Muscle layer of duodenum (tissue), 2 donors: ENCODE results near the gene CHST4.

Experiments used
- H3K27ac ChIP-seq: one replicate; pipeline ENCODE4 v1.7.0; 2013; ENCODE audit warnings: mild to moderate bottlenecking, low read length
- H3K27me3 ChIP-seq: one replicate; pipeline ENCODE4 v1.7.0; 2013; ENCODE audit warnings: low read depth, mild to moderate bottlenecking, control low read depth, low read length
- H3K36me3 ChIP-seq, 2 donors: one replicate each; pipeline ENCODE4 v1.7.0; 2013; ENCODE audit warnings: low read length in 2 of 2, control low read depth in 1 of 2, mild to moderate bottlenecking in 1 of 2; ENCODE audit not compliant: insufficient read depth in 2 of 2, control insufficient read depth in 1 of 2
- H3K4me1 ChIP-seq, 2 donors: one replicate each; pipeline ENCODE4 v1.7.0; 2013; ENCODE audit warnings: low read length in 2 of 2, mild to moderate bottlenecking in 2 of 2, control low read depth in 1 of 2, moderate library complexity in 1 of 2; ENCODE audit not compliant: insufficient read depth in 2 of 2, control insufficient read depth in 1 of 2
- H3K4me3 ChIP-seq, 2 donors: one replicate each; pipeline ENCODE4 v1.7.0; 2013; ENCODE audit warnings: low read length in 2 of 2, low read depth in 1 of 2, mild to moderate bottlenecking in 1 of 2
- H3K9me3 ChIP-seq, 2 donors: one replicate each; pipeline ENCODE4 v1.7.0; 2013; ENCODE audit warnings: low read length in 2 of 2, control low read depth in 1 of 2, mild to moderate bottlenecking in 1 of 2; ENCODE audit not compliant: control insufficient read depth in 1 of 2
- donor health status: healthy.

Gene CHST4

DNA sequence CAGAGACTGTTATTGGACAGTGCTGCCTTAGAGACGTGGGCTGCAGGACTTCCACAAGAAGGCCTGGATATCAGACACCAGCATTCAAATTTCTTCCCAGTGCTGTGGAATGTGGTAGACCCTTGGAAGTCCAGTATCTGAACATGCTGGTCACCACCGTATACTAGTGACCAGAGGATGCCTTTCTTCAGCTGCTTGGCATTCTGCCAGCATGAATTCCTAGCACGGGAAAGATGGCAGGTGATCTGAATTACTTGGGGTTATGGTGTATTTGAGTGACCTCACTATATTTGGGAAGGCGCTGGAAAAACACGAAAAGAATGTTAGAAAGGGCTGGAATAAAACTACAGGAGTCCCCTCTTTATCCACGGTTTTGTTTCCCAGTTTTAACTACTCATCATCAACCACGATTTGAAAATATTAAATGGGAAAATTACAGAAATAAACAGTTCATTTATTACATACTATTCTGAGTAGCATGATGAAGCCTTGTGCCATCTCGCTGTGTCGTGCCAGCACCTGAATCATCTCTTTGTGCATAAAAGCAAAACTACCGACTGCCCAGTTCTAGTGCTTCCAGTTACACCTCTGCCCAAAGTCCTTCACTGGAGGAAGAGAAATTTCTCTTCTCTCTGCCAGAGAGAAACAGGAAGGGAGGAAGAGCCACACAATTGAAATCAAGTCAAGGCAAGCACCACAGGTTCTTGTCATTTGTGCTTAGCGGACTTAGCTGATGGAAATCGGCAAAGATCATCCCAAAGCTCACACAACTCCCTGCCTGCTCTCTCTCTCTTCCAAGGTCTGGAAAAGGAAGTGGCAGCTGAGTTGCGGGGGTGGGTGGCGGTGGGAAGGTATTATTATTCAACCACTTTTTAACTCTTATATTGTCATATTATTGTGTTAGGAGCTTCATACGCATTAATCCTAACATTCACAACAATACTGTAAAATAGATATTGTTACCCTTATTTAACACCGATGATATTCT is 1.4 kb upstream of the CHST4 start:
- H3K4me1 ChIP-seq, result peaks cover 0 to 3% of the 10 kb centered on the region in 2 donors
- H3K27me3 ChIP-seq, result no peaks in the 10 kb centered on the region
- H3K27ac ChIP-seq, result no peak overlapping the region
- no peaks in the 10 kb centered on the region for H3K9me3 ChIP-seq
- no peaks in the 10 kb centered on the region for H3K36me3 ChIP-seq
- H3K4me3 ChIP-seq, result no peak overlapping the region

- Histone ChIP-seq H3K27me3 (no peaks in the 10 kb centered on the region), H3K4me1 (peaks cover 0 to 3% of the 10 kb centered on the region in 2 donors), H3K9me3 (no peaks in the 10 kb centered on the region), H3K36me3 (no peaks in the 10 kb centered on the region), H3K27ac (no peak overlapping the region), H3K4me3 (no peak overlapping the region)
Measured at GRCh38 chr16:71528257-71528656, 2.0 kb downstream of the CHST4 start.

DNA sequence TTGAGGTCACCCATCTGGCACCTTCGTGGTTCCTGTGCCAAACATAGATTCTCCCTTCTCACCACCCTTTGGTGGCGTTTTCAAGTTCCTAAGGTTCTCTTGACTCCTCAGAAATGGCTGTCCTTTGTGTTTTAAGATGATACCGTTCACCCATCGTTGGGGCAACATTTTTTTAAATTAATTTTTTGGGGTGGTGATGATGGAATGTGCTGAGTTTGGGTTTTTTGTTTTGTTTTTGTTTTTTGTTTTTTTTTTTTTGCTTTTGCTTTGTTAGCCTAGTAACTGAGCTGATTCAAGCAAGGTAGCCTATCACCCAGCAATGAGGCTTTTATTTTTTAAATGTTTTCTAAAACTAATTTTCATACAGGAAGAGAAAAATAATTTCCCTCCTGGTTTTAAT is 2.6 kb downstream of the CHST4 start:
- H3K27me3 ChIP-seq, result no peaks in the 10 kb centered on the region
- no peaks in the 10 kb centered on the region for H3K9me3 ChIP-seq
- peaks cover 0 to 3% of the 10 kb centered on the region in 2 donors for H3K4me1 ChIP-seq
- no peaks in the 10 kb centered on the region for H3K36me3 ChIP-seq
- H3K4me3 ChIP-seq, result no peak overlapping the region
- H3K27ac ChIP-seq, result no peak overlapping the region

- Histone ChIP-seq H3K4me3 (no peak overlapping the region), H3K27ac (no peak overlapping the region), H3K4me1 (no peaks in the 10 kb centered on the region), H3K27me3 (no peaks in the 10 kb centered on the region), H3K9me3 (no peaks in the 10 kb centered on the region), H3K36me3 (no peaks in the 10 kb centered on the region)
Measured at GRCh38 chr16:71532366-71532765, 6.1 kb downstream of the CHST4 start.

GRCh38 chr16:71536752-71537499 is 10.7 kb downstream of the CHST4 start:
- Histone ChIP-seq H3K4me3 (no peak overlapping the region), H3K36me3 (no peaks in the 10 kb centered on the region), H3K27ac (no peak overlapping the region), H3K9me3 (no peaks in the 10 kb centered on the region), H3K27me3 (no peaks in the 10 kb centered on the region), H3K4me1 (no peaks in the 10 kb centered on the region)

- H3K27me3 ChIP-seq, result no peaks in the 10 kb centered on the region
- no peaks in the 10 kb centered on the region for H3K36me3 ChIP-seq
- H3K4me1 ChIP-seq, result no peaks in the 10 kb centered on the region
- H3K9me3 ChIP-seq, result no peaks in the 10 kb centered on the region
- no peak overlapping the region for H3K4me3 ChIP-seq
- no peak overlapping the region for H3K27ac ChIP-seq
Measured at GRCh38 chr16:71537643-71538042, 11.4 kb downstream of the CHST4 start.

DNA sequence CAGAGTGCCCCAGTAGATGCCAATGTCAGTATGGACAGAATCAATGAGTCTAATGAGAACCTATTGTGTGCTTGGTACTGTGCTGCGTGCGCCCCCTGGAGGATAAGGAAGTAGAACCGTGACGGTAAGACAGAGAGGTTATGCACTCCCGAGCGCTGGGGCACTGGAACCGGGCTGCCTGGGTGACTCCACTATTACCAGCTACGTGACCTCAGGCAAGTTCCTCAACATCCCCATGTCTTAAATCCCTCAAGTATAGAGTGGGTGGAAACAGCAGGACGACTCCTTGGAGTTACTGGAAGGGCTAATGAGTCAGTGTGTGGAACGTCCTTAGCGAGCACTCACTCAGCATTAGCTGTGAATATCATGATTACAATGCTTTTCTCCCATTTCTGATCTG is 16.2 kb downstream of the CHST4 start:
- H3K36me3 ChIP-seq, result no peaks in the 10 kb centered on the region
- no peaks in the 10 kb centered on the region for H3K27me3 ChIP-seq
- H3K27ac ChIP-seq, result no peak overlapping the region
- H3K9me3 ChIP-seq, result no peaks in the 10 kb centered on the region
- H3K4me3 ChIP-seq, result no peak overlapping the region
- H3K4me1 ChIP-seq, result no peaks in the 10 kb centered on the region

DNA sequence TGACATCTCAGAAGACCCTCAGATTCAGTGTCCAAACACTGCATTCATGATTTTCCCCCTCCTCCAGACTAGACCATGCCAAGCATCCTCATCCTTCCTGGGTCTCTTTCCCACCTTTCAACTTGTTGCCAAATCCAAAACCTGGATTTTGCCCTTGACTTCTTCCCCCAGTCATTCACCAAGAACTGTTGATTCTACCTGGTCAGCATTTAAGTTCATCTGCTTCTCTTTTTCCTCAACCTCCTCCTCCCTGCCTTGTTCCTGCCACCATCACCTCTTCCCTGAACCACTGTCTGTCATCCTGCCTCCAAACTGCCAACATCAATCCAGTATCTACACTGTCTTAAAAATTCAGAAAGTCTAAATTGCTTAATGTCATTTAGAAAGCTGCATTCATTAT is 20.9 kb downstream of the CHST4 start:
- Histone ChIP-seq H3K9me3 (no peaks in the 10 kb centered on the region), H3K4me1 (no peaks in the 10 kb centered on the region), H3K4me3 (no peak overlapping the region), H3K27me3 (no peaks in the 10 kb centered on the region), H3K27ac (no peak overlapping the region), H3K36me3 (no peaks in the 10 kb centered on the region)

DNA sequence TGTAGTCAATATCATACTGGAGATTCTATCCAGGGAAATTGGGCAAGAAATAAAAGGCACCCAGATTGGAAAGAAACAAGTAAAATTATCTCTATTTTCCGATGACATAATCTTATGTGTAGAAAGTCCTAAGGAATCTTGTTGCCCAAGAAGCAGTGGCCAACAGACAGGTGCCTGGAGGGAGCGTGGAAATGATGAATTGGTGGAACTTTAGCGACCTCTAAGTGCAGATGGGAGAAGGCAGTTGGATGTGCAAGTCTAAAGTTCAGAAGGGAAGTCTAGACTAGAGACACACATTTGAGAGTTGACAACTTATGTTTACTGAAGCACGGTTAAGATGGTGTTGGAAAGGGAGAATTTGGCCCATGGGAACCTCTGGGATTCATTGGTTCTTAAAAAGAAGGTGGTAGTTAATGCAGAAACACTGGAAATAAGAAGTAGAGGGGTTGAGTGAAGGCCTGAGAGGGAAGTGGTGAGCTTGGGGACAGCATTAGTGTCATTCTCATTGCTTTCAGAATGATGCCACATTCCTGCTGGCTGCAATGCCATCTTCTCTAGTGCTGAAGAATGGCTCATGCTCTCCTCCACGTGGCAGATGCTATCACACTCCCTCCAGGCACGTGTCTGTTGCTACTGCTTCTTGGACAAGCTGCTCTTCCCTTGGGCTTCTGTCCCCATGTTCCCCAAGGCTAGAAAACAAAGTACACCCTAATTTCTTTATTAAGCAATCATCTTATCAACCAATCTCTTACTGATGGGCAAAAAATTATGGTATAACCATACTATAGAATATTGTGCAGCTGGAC is 26.7 kb downstream of the CHST4 start:
- Histone ChIP-seq H3K4me1 (no peaks in the 10 kb centered on the region), H3K36me3 (no peaks in the 10 kb centered on the region), H3K27ac (no peak overlapping the region), H3K27me3 (no peaks in the 10 kb centered on the region), H3K4me3 (no peak overlapping the region), H3K9me3 (no peaks in the 10 kb centered on the region)

DNA sequence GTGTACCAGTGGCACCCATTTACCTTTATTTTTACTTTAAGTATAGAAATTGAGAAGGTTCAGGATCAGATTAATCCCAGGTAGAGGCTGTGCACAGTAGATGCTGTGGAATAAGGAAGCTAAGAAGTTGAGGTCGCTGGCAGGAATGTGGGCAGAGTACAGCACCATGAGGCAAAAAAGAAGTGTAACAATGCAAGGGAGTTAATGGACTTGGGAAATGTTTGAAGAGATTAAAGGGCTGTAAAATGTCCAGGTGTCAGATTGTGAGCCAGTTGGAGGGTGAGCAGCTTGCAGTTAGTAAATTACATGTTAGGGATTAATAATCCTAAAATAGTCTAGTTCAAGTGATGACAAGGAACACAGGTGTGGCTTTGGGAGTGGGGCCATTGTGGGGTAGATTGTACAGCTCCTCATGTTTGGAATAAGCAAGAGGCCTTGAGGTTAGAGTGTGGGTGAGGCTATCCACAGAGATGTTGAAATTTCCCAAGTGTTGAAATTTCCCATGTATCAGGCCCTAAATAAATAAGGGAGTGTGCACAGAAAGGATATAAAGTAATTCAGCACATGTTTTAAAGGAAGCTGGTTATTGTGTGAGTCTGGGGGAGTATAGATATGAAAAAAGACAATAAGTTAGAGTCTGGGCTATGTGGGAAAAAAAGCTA is 29.1 kb downstream of the CHST4 start:
- Histone ChIP-seq H3K4me3 (no peak overlapping the region), H3K27me3 (no peaks in the 10 kb centered on the region), H3K27ac (no peak overlapping the region), H3K4me1 (no peaks in the 10 kb centered on the region), H3K36me3 (no peaks in the 10 kb centered on the region), H3K9me3 (no peaks in the 10 kb centered on the region)
